H1 (cell line): Measurements from ENCODE around the gene MRAP. TPM values are rescaled to one million over a fixed set of nuclear protein-coding genes. Genes with fewer than 3 reads are reported as not detected.

Source experiments
- CTCF ChIA-PET: fragments of 300-600 bp; sonication (Branson Sonifier 250); formaldehyde crosslinking; loops from one replicate; lab custom pipeline; 2021; ENCODE audit not compliant: partially characterized antibody; lab: Charles Lee
- POLR2A ChIA-PET: fragments of 300-600 bp; sonication (Branson Sonifier 250); formaldehyde crosslinking; loops from one replicate; lab custom pipeline; 2021; ENCODE audit warnings: inconsistent platforms; ENCODE audit not compliant: partially characterized antibody; lab: Charles Lee
- DNase-seq, 2 experiments: peaks; one replicate each; pipeline versions ENCODE4 v3.0.0 to v3.0.0-alpha.2; 2010 to 2022; ENCODE audit warnings: low spot score in 2 of 2, low read depth in 1 of 2, mixed read lengths in 1 of 2
- FAIRE-seq: peaks from 2 replicates; lab custom pipeline; 2011; peaks lifted over from hg19 to GRCh38; lab: Jason Lieb, UNC
- H2AFZ ChIP-seq: 2 replicates; pipeline ENCODE4 v1.8.1; 2012; ENCODE audit warnings: low read length, inconsistent platforms
- H2AK5ac ChIP-seq: 2 replicates; pipeline ENCODE4 v1.6.1; 2013; ENCODE audit warnings: low read depth, low read length
- H2BK120ac ChIP-seq: replicated peaks from 2 replicates; pipeline ENCODE3; 2013; ENCODE audit warnings: low read depth, low read length, inconsistent platforms
- H2BK12ac ChIP-seq: 2 replicates; pipeline ENCODE4 v1.6.1; 2013; ENCODE audit warnings: low read depth, low read length
- H2BK15ac ChIP-seq: 2 replicates; pipeline ENCODE4 v1.6.1; 2013; ENCODE audit warnings: low read length
- H2BK20ac ChIP-seq: 2 replicates; pipeline ENCODE4 v1.6.1; 2013; ENCODE audit warnings: low read length
- H2BK5ac ChIP-seq: 2 replicates; pipeline ENCODE4 v1.6.1; 2013; ENCODE audit warnings: low read depth, low read length
- H3K14ac ChIP-seq: 2 replicates; pipeline ENCODE4 v1.6.1; 2013; ENCODE audit warnings: inconsistent platforms; ENCODE audit not compliant: insufficient read length
- H3K18ac ChIP-seq: 2 replicates; pipeline ENCODE4 v1.6.1; 2013; ENCODE audit warnings: low read length; ENCODE audit errors: extremely low read depth
- H3K23ac ChIP-seq: 2 replicates; pipeline ENCODE4 v1.6.1; 2013; ENCODE audit warnings: inconsistent platforms; ENCODE audit not compliant: insufficient read length
- H3K23me2 ChIP-seq: 2 replicates; pipeline ENCODE4 v1.6.1; 2013; ENCODE audit warnings: low read depth, low read length
- H3K27ac ChIP-seq: 2 replicates; pipeline ENCODE4 v1.6.1; 2011; ENCODE audit warnings: low read depth, low read length, inconsistent platforms
- H3K27me3 ChIP-seq, 4 experiments: replicated peaks in 1 of 4; 1 replicate in 1 of 4; 2 replicates in 3 of 4; pipeline versions ENCODE4 v1.6.1 to v1.8.1; 2011 to 2013; ENCODE audit warnings: low read length in 3 of 4, mild to moderate bottlenecking in 3 of 4, inconsistent platforms in 2 of 4, mixed read lengths in 2 of 4, moderate library complexity in 1 of 4; ENCODE audit not compliant: control insufficient read depth in 3 of 4, insufficient read depth in 3 of 4; ENCODE audit errors: extremely low read depth in 1 of 4
- H3K36me3 ChIP-seq, 4 experiments: 2 replicates each; pipeline versions ENCODE4 v1.6.1 to v1.8.1; 2011 to 2013; ENCODE audit warnings: mild to moderate bottlenecking in 4 of 4, low read length in 3 of 4, moderate library complexity in 2 of 4, control low read depth in 1 of 4, inconsistent platforms in 1 of 4; ENCODE audit not compliant: insufficient read depth in 4 of 4, control insufficient read depth in 2 of 4
- H3K4ac ChIP-seq: replicated peaks from 2 replicates; pipeline ENCODE3; 2013; ENCODE audit warnings: low read length, low read depth, mixed read lengths, inconsistent platforms; ENCODE audit not compliant: insufficient read length
- H3K4me1 ChIP-seq, 4 experiments: replicated peaks in 1 of 4; 1 replicate in 1 of 4; 2 replicates in 3 of 4; pipeline versions ENCODE4 v1.6.1 to v1.8.1; 2011 to 2013; ENCODE audit warnings: low read length in 3 of 4, inconsistent platforms in 2 of 4, mixed read lengths in 1 of 4; ENCODE audit not compliant: insufficient read depth in 4 of 4, control insufficient read depth in 3 of 4
- H3K4me2 ChIP-seq, 2 experiments: 2 replicates each; pipeline versions ENCODE4 v1.6.1 to v1.8.1; 2011 to 2013; ENCODE audit warnings: low read depth in 2 of 2, low read length in 2 of 2, control low read depth in 1 of 2, inconsistent platforms in 1 of 2, mild to moderate bottlenecking in 1 of 2; ENCODE audit not compliant: insufficient read depth in 1 of 2
- H3K4me3 ChIP-seq, 4 experiments: fragments of 200-600, 300-600 bp in 1 of 4; sonication (generic), shearing (Covaris generic), sonication (Bioruptor Twin) in 1 of 4; 2 replicates each; pipeline versions ENCODE4 v1.5.1 to v1.8.1; 2011 to 2016; ENCODE audit warnings: low read length in 4 of 4, low read depth in 3 of 4, control low read depth in 2 of 4, inconsistent platforms in 2 of 4, mild to moderate bottlenecking in 2 of 4, mixed read lengths in 1 of 4, moderate library complexity in 1 of 4; ENCODE audit not compliant: insufficient read depth in 2 of 4; ENCODE audit errors: extremely low read depth in 1 of 4
- H3K56ac ChIP-seq: replicated peaks from 2 replicates; pipeline ENCODE3; 2013; ENCODE audit warnings: low read depth, mild to moderate bottlenecking, mixed read lengths, low read length, inconsistent platforms; ENCODE audit not compliant: insufficient read length
- H3K79me1 ChIP-seq: 2 replicates; pipeline ENCODE4 v1.6.1; 2013; ENCODE audit warnings: low read depth, low read length, control low read depth
- H3K79me2 ChIP-seq, 2 experiments: 2 replicates each; pipeline versions ENCODE4 v1.6.1 to v1.8.1; 2012 to 2013; ENCODE audit warnings: low read length in 2 of 2, mild to moderate bottlenecking in 2 of 2, inconsistent platforms in 1 of 2; ENCODE audit not compliant: insufficient read depth in 2 of 2, control insufficient read depth in 1 of 2
- H3K9ac ChIP-seq, 4 experiments: replicated peaks in 1 of 4; 1 replicate in 1 of 4; 2 replicates in 3 of 4; pipeline versions ENCODE4 v1.6.1 to v1.8.1; 2011 to 2013; ENCODE audit warnings: low read depth in 3 of 4, low read length in 3 of 4, control low read depth in 2 of 4, mild to moderate bottlenecking in 2 of 4, moderate library complexity in 2 of 4, inconsistent platforms in 1 of 4; ENCODE audit errors: extremely low read depth in 1 of 4
- H3K9me3 ChIP-seq, 2 experiments: 2 replicates each; pipeline versions ENCODE4 v1.6.1 to v1.8.1; 2012 to 2013; ENCODE audit warnings: mild to moderate bottlenecking in 2 of 2, moderate library complexity in 2 of 2, control low read depth in 1 of 2, inconsistent platforms in 1 of 2, low read depth in 1 of 2, low read length in 1 of 2, mixed read lengths in 1 of 2; ENCODE audit not compliant: insufficient read depth in 2 of 2
- H4K20me1 ChIP-seq, 2 experiments: replicated peaks in 1 of 2; 2 replicates each; pipeline versions ENCODE3 to v1.8.1; 2011 to 2013; ENCODE audit warnings: inconsistent platforms in 2 of 2, low read length in 2 of 2, mild to moderate bottlenecking in 1 of 2; ENCODE audit not compliant: insufficient read depth in 2 of 2, control insufficient read depth in 1 of 2
- H4K5ac ChIP-seq: 2 replicates; pipeline ENCODE4 v1.6.1; 2013; ENCODE audit warnings: low read length, low read depth, mixed read lengths, inconsistent platforms; ENCODE audit not compliant: insufficient read length
- H4K8ac ChIP-seq: 2 replicates; pipeline ENCODE4 v1.8.0; 2013; ENCODE audit warnings: mild to moderate bottlenecking, moderate library complexity, low read length, inconsistent platforms; ENCODE audit not compliant: insufficient read depth; ENCODE audit errors: extremely low read depth
- H4K91ac ChIP-seq: replicated peaks from 2 replicates; pipeline ENCODE3; 2013; ENCODE audit warnings: low read length, mixed read lengths, inconsistent platforms; ENCODE audit not compliant: insufficient read length
- BRCA1 ChIP-seq: IDR thresholded peaks from 2 replicates; pipeline ENCODE4 v1.6.1; 2012; ENCODE audit warnings: low read depth, low read length, improper control_type of control experiment
- KDM1A ChIP-seq: fragments of 200-600, 300-600 bp; sonication (generic); IDR thresholded peaks from 2 replicates; pipeline ENCODE4 v1.7.1; 2016; ENCODE audit warnings: mild to moderate bottlenecking, low read length, borderline replicate concordance
- NRF1 ChIP-seq: IDR thresholded peaks from 2 replicates; pipeline ENCODE4 v1.6.1; 2011; ENCODE audit warnings: mild to moderate bottlenecking, low read depth, low read length, improper control_type of control experiment
- POLR2A ChIP-seq, 2 experiments: IDR thresholded peaks; 1 replicate in 1 of 2; 2 replicates in 1 of 2; pipeline ENCODE4 v1.6.1; 2011; ENCODE audit warnings: low read depth in 2 of 2, low read length in 2 of 2, mild to moderate bottlenecking in 2 of 2; ENCODE audit errors: control extremely low read depth in 1 of 2
- RXRA ChIP-seq: IDR thresholded peaks from 2 replicates; pipeline ENCODE4 v1.6.1; 2011; ENCODE audit warnings: low read depth, mild to moderate bottlenecking, low read length, moderate library complexity; ENCODE audit not compliant: insufficient read depth
- SAP30 ChIP-seq: fragments of 300-600 bp; sonication (generic); IDR thresholded peaks from 2 replicates; pipeline ENCODE4 v1.7.1; 2012; ENCODE audit warnings: low read length, moderate library complexity, mild to moderate bottlenecking, inconsistent platforms; ENCODE audit not compliant: insufficient read depth, insufficient replicate concordance
- SIN3A ChIP-seq, 2 experiments: IDR thresholded peaks in 1 of 2; conservative IDR thresholded peaks in 1 of 2; 2 replicates each; pipeline ENCODE4 v1.6.1; 2011 to 2012; ENCODE audit warnings: low read length in 2 of 2, improper control_type of control experiment in 1 of 2, low read depth in 1 of 2, mild to moderate bottlenecking in 1 of 2
- SIRT6 ChIP-seq: IDR thresholded peaks from one replicate; pipeline ENCODE4 v1.7.1; 2012; ENCODE audit warnings: low read length, inconsistent platforms
- SP1 ChIP-seq: IDR thresholded peaks from 2 replicates; pipeline ENCODE4 v1.6.1; 2011; ENCODE audit warnings: low read depth, low read length
- TAF7 ChIP-seq: optimal IDR thresholded peaks from 2 replicates; pipeline ENCODE3; 2011; ENCODE audit warnings: low read depth, mild to moderate bottlenecking, inconsistent platforms, low read length, moderate library complexity, borderline replicate concordance
- ZNF274 ChIP-seq: IDR thresholded peaks from 2 replicates; pipeline ENCODE4 v1.7.0; 2012; ENCODE audit warnings: low read length, borderline replicate concordance; ENCODE audit errors: extremely low read depth
- WGBS, 2 experiments: shearing (Covaris generic) in 1 of 2; methylation state at CpG; one replicate each; pipeline versions ENCODE4 v1.1.6 to v1.1.7; 2013 to 2015; ENCODE audit warnings: low lambda C conversion rate in 2 of 2, mixed read lengths in 2 of 2, inconsistent platforms in 1 of 2, low coverage in 1 of 2, missing lambda C conversion rate in 1 of 2; ENCODE audit not compliant: insufficient replicate concordance in 2 of 2, insufficient coverage in 1 of 2, insufficient read length in 1 of 2; ENCODE audit errors: extremely low coverage in 1 of 2, missing lambda C conversion rate in 1 of 2; 5-methylcytosine and 5-hydroxymethylcytosine counted together
- polyA plus RNA-seq, 7 experiments: library from polyadenylated mRNA; depleted of rRNA in 3 of 7; stranded (reverse) in 5 of 7; unstranded in 2 of 7; fragments of >200 nt in 5 of 7; fragments of 200-250 nt in 2 of 7; gene quantifications; 1 replicate in 5 of 7; 2 replicates in 1 of 7; 4 replicates in 1 of 7; pipeline versions ENCODE4 v1.2.1 to v1.2.3, GENCODE V29; 2011 to 2013; ENCODE audit warnings: missing spikeins in 2 of 7, mixed read lengths in 2 of 7
- total RNA-seq: library from RNA; stranded (reverse); fragmentation: NEBNext Ultra II Directional; extraction: Animal tissue kit (Norgen Biotek cat#: 25700); gene quantifications from 2 replicates; pipeline ENCODE4 v1.2.1, GENCODE V29; 2021
- TF ChIP-seq, protein P1 (sequence below): IDR thresholded peaks from 2 replicates; pipeline ENCODE4 v1.6.1; 2011; ENCODE audit warnings: low read length, improper control_type of control experiment

The MRAP gene
- total and polyA plus RNA-seq, 2 of the 8 experiments (the other 6 are each of a cell fraction or from before 2014, with no cell fraction given) = not detected

DNA sequence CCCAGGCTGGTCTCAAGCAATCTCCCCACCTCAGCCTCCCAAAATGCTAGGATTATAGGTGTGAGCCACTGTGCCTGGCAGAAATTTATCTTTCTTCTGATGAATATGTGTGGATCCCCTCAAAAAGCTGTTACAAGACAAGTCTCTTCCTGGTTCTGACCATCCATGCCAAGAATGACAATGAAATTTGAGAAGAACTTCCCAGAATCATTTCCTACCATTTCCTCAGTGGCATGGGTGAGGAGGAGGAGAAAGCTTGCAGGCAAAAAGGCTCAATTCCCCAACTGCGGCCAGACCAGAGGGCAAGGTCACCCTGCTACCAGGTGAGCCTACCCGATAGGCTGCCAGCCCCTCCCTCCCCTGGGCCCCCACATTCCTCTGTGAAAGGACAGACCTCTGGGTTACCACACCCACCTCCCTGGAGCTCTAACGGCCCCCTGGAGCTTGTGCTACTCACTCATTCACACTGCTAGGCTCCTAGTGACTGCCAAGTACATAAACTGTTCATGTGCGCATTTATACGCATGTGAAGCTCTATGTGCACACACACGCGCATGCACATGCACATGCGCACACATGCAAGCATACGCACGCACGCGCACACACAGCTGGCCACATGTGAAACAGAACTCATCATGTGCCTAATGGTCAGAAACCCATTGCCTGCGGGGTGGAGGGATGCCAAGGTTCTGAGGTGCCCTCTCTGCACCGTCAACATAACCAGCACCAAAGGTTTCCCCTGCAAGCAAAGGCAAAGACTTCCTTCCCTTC lies 17.0 kb downstream of the MRAP start:
- no peak overlapping the region for H4K8ac ChIP-seq
- H3K79me1 ChIP-seq = peaks cover 2% of the 10 kb centered on the region; the same call in 1 of the 2 replicates
- H3K9ac ChIP-seq = no peak overlapping the region
- H2AFZ ChIP-seq = no peak overlapping the region
- no peak overlapping the region for H2BK120ac ChIP-seq
- H3K4me1 ChIP-seq = no peaks in the 10 kb centered on the region
- no peak overlapping the region for H2BK12ac ChIP-seq
- FAIRE-seq (no peak), DNase-seq (no peak)
- CTCF ChIA-PET = interaction anchor here (1.4 to 2.9 kb wide), 2 partner anchors 9 to 17 kb away, joined by 3 to 13 read pairs; partner anchors contain the start of gene MRAP
- no peak overlapping the region for H3K14ac ChIP-seq
- no peaks in the 10 kb centered on the region for H3K27me3 ChIP-seq
- 95% methylated on average over 13 of the region's 14 CpGs; no CpG with 5 or more reads in 1 of the 2 experiments for WGBS, 2 experiments
- H3K56ac ChIP-seq = no peak overlapping the region
- H3K4me2 ChIP-seq = no peak overlapping the region
- no peak overlapping the region for H4K91ac ChIP-seq
- POLR2A ChIA-PET = no interaction called here
- no peaks in the 10 kb centered on the region for H3K23me2 ChIP-seq
- no peaks in the 10 kb centered on the region for H3K79me2 ChIP-seq
- no peak overlapping the region for H3K27ac ChIP-seq
- H2BK15ac ChIP-seq = no peak overlapping the region
- H2BK20ac ChIP-seq = no peak overlapping the region
- no peak overlapping the region for H3K23ac ChIP-seq
- H3K4ac ChIP-seq = no peak overlapping the region
- H3K4me3 ChIP-seq = no peak overlapping the region
- H2BK5ac ChIP-seq = no peak overlapping the region; the same call in 1 of the 2 replicates
- H2AK5ac ChIP-seq = no peak overlapping the region
- peaks cover 31 to 59% (median 54%) of the 10 kb centered on the region in 4 experiments; a peak in 7 of 8 replicates for H3K36me3 ChIP-seq
- no peaks in the 10 kb centered on the region for H3K9me3 ChIP-seq
- no peak overlapping the region for H4K5ac ChIP-seq
- no peak overlapping the region for H3K18ac ChIP-seq
- peaks cover 0 to 12% of the 10 kb centered on the region in 2 experiments for H4K20me1 ChIP-seq
- TF ChIP-seq RXRA (no peak), SIRT6 (no peak), ZNF274 (no peak), SIN3A (conservative IDR thresholded peaks at IDR 0.05 in 1 of 2, IDR thresholded peaks at IDR 0.05 in 1 of 2; ENCODE audit: low read depth in 1 of 2, low read length in 2 of 2) (no peak), SAP30 (no peak), KDM1A (no peak), NRF1 (no peak), SP1 (no peak), POLR2A (IDR thresholded peaks at IDR 0.05; ENCODE audit: control extremely low read depth in 1 of 2, low read depth in 2 of 2, low read length in 2 of 2) (no peak), TAF7 (no peak), BRCA1 (no peak)
- TF ChIP-seq, protein P1, sequence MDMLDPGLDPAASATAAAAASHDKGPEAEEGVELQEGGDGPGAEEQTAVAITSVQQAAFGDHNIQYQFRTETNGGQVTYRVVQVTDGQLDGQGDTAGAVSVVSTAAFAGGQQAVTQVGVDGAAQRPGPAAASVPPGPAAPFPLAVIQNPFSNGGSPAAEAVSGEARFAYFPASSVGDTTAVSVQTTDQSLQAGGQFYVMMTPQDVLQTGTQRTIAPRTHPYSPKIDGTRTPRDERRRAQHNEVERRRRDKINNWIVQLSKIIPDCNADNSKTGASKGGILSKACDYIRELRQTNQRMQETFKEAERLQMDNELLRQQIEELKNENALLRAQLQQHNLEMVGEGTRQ = no peak
